CD4-positive, alpha-beta T cell treated with Interleukin-21 for 1 hour (primary cell): Measurements from ENCODE around the gene ZNRF1.
"Not testable (repeated sequence)": the region's sequence is repeated elsewhere in the genome, so short reads cannot be mapped to it uniquely, and the experiment has no call there.

Experiments
- DNase-seq: peaks from one replicate; pipeline ENCODE4 v3.0.0-alpha.2; 2020

The ZNRF1 gene

GRCh38 chr16:75116911-75117245 is 118.1 kb downstream of the ZNRF1 start:
- DNase-seq: no peak

GRCh38 chr16:75118943-75119539 is 120.2 kb downstream of the ZNRF1 start:
- DNase-seq: no peak

- no peak for DNase-seq
Measured at GRCh38 chr16:75120253-75120652, 121.4 kb downstream of the ZNRF1 start.

GRCh38 chr16:75121949-75122568 is 123.2 kb downstream of the ZNRF1 start:
- no peak for DNase-seq

- no peak for DNase-seq
Measured at GRCh38 chr16:75122609-75123008, 123.8 kb downstream of the ZNRF1 start.

- DNase-seq: no peak
Measured at GRCh38 chr16:75127713-75128415, 129.0 kb downstream of the ZNRF1 start.

- not testable (repeated sequence) for DNase-seq
Measured at GRCh38 chr16:75129421-75130149, 130.8 kb downstream of the ZNRF1 start.

- no peak for DNase-seq
Measured at GRCh38 chr16:75130150-75130771, 131.4 kb downstream of the ZNRF1 start.

- DNase-seq: no peak
Measured at GRCh38 chr16:75131081-75131480, 132.3 kb downstream of the ZNRF1 start.

GRCh38 chr16:75138233-75138632 is 139.4 kb downstream of the ZNRF1 start:
- no peak for DNase-seq

- DNase-seq: no peak
Measured at GRCh38 chr16:75138636-75139035, 139.8 kb downstream of the ZNRF1 start.

GRCh38 chr16:75139498-75139897 is 140.7 kb downstream of the ZNRF1 start:
- DNase-seq: no peak

- DNase-seq: no peak
Measured at GRCh38 chr16:75143941-75144340, 145.1 kb downstream of the ZNRF1 start.

GRCh38 chr16:75147968-75148310 is 149.1 kb downstream of the ZNRF1 start:
- no peak for DNase-seq

- peak; percentile 95 for DNase-seq
Measured at GRCh38 chr16:75148311-75149195, 149.7 kb downstream of the ZNRF1 start, which contains the start of gene ZFP1. Gene ZFP1 (plus strand): TSS chr16:75148524. CDS start chr16:75152952, 4,428 bp downstream.

GRCh38 chr16:75151798-75152197 is 153.0 kb downstream of the ZNRF1 start:
- DNase-seq: no peak

GRCh38 chr16:75152635-75153034 is 153.8 kb downstream of the ZNRF1 start:
- no peak for DNase-seq

- no peak for DNase-seq
Measured at GRCh38 chr16:75160386-75160785, 161.6 kb downstream of the ZNRF1 start.
